ENCODE data around the gene KCNIP4.

Gene KCNIP4

DNA sequence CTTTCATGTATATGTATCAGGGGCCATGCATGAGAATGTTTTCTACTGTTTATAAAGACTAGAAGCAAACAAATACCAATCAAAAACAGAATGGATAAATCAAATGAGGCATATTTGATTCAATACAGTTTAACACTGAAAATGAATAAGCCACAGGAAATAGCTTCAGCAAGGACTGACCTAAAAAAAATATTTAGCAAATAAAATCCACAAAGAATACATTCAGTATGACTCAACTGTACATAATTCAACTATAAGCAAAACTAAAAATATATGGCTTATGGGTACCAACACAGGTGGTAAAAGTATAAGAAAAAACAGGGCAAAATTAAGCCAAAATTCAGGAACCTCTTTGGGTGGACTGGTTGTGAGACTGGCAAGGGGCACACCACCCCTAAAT is 112.9 kb downstream of the KCNIP4 start:
- no peak for DNase-seq

DNA sequence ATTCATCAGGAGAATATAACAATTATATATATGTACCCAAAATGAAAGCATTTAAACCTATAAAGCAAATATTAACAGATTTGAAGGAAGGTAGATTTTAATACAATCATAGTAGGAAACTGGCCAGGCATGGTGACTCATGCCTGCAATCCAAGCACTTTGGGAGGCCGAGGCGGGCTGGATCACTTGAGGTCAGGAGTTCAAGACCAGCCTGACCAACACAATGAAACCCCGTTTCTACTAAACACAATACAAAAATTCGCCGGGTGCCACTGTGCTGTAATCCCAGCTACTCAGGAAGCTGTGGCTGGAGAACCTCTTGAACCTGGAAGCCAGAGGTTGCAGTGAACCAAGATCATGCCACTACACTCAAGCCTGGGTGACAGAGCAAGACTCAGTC is 118.3 kb downstream of the KCNIP4 start:
- no peak for DNase-seq

DNA sequence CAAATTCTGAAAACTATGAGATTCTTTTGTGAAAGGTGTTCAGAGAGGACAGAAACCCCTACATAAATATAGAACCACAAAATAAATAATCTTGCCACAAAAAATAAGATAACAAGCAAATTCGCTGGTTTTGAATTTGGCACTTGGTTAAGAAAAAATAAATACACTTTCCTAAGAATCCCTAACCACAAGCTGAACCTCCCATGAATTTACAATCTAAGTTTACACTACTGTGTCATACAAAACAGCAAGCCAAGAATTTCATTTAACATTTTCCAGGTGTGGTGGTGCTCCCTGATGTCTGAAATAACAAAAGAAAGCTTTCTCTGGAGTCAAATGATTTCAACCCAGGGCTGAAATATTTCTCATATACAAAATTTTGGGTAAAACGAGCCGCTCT is 121.0 kb downstream of the KCNIP4 start:
- DNase-seq = no peak

DNA sequence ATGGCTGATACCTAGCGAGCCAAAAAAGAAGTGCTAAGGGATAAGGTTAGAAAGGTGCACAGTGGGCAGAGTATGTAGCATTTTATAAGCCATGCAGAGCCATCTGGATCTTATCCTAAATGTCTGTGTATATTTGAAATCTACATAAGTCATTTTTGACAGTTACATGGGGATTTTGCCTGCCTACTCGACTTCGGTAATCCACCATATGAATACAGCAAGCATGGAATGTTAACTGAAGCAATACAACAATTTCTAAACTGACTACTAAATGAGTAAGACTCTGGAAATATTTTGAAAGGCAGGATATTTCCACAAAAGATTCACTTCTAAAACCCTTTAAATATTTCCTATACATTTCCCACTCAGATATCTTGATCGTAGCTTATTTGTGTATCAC is 122.5 kb downstream of the KCNIP4 start:
- DNase-seq = no peak

DNA sequence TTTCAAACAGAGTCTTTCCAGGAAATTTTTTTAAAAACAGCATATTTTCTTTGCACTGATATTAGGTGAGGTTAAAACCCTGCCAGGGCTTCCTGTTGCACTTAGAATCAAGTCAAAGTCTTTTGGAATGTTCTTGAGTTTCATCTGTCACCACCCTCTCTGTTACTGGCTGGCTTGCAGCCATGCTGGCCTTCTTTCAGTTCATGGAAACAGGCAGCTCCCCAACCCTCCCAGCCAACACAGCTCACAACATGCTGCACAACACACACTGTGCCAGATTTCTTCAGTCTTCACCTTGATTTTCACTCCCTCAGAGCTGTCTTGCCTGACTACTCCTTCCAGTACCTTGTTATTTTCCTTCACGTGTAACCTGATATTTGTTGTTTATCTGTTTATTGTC is 129.5 kb downstream of the KCNIP4 start:
- DNase-seq = no peak

DNA sequence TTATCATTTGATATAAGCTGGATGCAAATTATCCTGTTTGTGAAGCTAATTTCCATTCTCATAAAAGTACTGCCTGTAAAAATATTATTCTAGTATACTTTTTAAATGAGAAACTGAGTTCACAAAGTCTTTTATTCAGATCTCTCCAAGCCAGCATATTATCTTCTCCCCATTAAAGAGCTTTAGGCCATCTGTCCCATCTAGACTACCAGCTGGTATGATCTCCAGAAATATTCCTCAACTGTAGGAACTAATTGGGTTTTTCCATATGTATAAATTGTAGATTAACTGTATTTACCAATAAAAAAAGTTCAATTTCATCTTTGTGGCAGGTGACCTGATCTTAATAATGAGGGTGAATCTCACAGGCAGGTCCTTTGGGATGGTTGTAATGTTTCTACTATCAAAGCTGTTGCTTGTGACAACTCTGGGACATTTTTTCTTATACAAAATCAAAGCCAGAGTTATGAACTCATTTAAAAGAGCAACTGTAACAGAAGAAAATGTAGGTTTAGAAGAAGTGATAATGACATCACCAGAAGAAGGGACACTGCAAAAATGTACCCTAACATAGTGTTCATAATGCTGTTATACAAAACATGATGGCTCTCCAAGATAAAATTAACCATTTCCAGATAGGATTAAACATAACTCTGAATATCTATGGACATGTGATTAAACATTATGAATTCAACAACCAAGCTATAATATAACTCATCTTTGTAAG is 132.8 kb downstream of the KCNIP4 start:
- DNase-seq = no peak

DNA sequence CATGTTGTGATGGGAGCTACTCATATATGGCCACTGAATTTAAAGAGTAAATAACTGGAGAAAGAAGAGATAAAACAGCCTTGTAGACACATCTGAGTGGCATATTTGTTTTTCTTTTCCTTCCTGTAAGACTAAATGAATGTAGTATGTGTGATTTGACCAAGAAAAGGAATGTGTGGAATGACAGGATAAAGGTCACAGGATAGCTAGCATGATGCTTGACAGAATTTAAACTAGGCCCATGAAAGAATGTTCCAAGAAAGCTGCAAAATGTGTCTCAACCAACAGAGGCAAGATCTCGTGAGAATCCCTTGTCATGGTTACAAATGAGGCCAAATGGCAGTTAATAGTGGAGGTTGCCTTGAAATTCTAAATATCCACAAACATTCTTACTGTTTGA is 137.0 kb downstream of the KCNIP4 start:
- no peak for DNase-seq

DNA sequence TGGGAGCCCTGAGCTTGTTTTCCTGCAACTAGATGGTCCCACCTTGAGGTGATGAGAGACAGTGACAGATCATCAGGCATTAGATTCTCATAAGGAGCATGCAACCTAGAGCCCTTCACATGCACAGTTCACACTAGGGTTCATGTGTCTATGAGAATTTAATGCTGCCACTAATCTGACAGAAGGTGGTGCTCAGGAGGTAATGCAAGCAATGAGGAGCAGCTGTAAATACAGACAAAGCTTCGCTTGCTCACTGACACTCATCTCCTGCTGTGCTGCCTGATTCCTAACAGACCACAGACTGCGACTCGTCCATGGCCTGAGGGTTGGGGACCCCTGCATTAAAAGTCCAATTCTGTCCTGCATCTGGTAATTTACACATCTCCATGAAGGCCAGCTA is 141.6 kb downstream of the KCNIP4 start:
- DNase-seq = no peak

DNA sequence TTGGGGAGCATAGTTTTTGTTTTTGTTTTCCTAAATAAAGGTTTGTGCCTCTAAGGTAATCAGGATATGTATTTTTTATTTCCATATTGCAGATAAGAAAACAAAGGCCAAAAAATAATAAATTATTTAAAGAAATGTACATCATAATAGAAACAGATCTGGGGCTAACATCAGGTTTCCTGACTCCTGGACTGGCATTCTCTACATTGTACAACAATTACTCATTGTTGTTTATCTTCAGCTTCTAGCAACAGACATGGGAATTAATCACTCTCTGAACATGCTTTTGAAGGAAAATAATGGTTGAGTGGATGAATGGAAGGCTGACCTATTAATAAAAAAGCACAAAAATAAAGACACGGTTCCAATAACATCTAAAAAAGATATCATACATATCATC is 146.2 kb downstream of the KCNIP4 start:
- DNase-seq = no peak

DNA sequence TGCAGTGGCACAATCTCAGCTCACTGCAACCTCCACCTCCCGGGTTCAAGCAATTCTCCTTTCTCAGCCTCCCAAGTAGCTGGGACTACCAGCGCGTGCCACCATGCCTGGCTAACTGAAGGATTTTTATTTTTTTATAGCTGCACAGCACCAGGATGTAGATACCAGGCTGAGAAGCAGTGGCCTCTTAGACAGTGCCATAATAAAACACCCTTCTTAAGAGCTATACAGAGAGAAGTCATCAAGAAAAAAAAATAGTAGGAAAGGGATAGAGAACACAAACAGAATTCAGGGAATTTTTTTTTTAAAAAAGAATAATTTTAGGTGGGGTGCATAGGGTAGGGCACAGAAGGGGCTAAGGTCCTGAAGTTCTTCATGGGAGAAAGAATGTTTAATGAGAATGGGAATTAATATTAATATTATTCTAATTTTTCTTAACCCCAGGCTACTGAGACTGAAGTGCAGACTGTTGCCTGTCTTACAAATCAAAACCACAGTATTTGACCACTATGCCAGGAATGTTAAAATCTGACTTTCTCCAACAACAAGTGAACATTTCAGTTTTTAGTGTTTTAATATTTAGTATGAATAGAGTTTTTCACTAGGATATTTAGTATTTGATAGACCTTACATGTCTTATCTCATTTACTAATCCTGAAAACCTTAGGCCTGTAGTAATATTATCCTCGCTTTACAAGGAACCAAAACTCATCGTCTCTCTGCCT is 146.7 kb downstream of the KCNIP4 start:
- DNase-seq = no peak

DNA sequence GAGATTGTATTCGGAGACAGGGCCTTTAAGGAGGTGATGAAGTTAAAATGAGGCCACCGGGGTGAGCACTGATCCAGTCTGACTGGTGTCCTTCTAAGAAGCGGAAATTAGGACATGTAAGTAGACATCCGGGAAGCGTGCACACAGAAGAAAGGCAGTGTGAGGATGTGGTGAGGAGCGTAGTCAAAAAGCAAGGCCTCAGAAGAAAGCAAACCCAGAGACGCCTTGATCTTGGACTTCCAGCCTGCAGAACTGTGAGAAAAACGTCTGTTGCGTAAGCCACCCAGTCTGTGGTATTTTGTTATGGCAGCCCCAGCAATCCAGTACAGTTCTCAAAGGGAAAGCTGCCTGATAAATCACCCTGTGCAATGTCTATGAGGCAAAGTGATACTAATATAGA is 153.5 kb downstream of the KCNIP4 start:
- no peak for DNase-seq

DNA sequence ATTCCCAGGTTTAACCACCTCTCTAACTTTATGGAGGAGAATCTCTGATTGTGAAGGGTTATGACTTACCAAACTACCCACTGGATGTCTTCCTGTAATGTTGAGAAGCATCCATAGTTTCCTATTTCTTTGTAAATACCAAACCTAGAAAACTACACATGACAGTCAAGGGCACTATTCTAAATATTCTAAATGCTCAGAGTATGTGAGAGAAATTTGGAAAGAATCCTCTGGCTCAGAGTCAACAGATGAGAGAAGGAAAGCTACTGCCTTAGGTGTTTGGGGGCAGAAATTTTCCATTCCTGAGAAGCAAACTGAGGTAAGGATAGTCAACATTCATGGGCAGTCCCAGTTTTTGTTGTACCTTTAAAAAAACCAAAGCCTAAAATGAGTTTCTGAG is 155.8 kb downstream of the KCNIP4 start:
- no peak for DNase-seq

DNA sequence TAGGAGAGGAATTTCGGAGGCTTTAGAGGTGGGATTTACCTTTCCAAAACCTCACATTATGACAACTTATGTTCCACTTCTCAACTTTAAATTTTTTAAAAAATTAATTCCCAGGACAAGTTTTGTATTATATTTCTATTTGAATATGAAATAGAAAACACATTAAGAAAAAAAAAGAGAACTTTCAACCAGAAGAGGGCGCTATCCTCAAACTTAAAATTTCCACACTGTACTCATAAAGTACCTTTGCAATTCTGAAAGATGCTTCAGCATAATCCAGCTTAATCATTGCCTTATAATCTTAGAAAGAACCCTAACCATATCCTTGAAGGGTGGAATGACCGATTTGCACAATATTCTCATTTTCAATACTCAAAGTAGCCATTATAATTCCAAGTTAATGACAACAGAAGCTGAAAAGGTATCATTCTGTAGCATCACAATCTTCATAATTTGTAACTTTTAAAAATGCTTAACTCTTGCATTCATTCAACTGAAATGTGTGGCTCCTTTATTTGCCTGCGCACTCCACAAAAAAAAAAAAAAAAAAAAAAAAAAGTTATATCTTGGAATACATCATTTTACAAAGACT is 158.0 kb downstream of the KCNIP4 start:
- DNase-seq = no peak

DNA sequence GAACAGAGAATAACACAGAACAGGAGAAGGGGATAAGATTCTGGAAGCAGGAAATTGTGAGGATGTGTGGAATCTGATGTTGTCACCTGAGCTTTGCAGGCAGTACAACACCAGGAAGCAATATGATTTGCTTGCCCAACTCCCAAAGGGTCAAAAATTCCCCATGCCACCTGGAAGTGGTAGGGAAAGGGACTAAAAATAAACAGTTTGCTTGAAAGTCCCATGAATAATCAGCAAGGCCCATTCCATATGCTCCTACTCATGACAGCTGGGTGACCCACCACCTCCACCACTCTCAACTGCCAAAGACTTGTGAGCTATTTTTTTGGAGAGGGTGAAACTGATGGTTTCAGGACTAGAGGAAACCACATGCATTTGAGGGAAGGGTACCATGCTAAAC is 168.4 kb downstream of the KCNIP4 start:
- DNase-seq = no peak

DNA sequence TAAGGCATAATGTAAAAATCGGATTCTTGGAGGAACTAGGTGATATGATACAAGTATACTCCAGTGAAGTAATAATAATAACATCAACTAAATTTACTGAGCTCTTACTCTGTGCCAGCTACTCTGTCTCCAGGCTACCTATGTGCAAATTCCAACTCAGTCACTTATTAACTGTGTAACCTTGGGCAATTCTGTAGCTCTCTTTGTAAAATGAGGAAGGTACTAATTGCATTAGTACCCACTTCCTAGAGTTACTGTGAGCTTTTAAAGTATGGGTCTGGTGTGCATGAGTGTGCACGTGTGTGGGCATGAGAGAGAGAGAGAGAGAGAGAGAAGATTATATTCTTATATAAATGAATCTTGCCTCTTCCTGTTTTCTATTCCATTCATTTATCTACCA is 169.9 kb downstream of the KCNIP4 start:
- no peak for DNase-seq

DNA sequence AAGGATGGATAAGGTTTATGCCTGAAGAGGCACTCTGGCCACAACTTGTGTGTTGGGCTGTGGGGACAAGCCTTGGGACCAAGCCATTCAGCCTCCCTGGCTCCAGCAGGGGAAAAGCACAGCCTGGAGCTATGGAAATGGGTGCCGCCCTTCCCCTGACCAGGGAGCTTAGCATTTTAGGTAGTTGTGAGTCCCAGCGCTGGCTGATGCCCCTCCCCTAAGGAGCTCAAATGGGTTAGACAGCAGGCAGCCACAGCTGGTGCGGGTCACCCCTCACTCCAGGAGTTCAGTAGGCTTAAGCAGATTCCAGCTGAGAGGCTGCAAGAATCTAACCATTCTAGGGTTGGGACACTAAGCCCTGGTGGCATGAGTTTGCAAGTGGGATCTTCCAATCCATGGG is 172.9 kb downstream of the KCNIP4 start:
- DNase-seq = no peak

DNA sequence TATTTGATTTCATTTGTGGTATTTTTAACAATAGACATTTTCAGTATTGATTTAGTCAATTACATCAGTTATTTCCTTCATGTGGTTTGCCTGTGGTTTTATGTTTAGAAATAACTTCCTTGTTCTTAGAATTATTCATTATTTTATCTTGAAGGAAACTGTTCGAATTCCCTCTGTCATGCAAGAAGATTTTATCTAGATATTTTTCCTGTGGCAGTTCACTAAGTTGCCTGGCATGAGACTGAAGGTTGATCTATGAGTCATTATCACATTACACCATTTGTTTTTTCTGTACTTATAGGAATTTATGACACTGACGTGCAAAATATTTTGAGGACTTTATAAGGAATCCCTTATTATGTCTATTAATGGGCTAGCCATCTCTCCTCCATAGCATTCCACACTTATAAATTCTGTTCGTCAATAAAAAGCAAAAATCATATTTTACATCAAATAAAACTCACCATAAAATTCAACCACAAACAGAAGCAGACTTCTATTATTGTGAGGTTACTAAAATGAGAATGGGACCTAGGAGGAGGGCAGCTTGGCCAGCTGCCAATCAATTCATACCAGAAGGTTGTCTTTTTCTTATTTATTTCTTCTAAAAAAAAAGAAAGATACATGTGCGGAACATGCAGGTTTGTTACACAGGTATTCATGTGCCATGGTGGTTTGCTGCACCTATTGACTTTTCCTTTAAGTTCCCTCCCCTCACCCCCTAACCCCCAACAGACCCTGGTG is 179.0 kb downstream of the KCNIP4 start:
- DNase-seq = no peak

DNA sequence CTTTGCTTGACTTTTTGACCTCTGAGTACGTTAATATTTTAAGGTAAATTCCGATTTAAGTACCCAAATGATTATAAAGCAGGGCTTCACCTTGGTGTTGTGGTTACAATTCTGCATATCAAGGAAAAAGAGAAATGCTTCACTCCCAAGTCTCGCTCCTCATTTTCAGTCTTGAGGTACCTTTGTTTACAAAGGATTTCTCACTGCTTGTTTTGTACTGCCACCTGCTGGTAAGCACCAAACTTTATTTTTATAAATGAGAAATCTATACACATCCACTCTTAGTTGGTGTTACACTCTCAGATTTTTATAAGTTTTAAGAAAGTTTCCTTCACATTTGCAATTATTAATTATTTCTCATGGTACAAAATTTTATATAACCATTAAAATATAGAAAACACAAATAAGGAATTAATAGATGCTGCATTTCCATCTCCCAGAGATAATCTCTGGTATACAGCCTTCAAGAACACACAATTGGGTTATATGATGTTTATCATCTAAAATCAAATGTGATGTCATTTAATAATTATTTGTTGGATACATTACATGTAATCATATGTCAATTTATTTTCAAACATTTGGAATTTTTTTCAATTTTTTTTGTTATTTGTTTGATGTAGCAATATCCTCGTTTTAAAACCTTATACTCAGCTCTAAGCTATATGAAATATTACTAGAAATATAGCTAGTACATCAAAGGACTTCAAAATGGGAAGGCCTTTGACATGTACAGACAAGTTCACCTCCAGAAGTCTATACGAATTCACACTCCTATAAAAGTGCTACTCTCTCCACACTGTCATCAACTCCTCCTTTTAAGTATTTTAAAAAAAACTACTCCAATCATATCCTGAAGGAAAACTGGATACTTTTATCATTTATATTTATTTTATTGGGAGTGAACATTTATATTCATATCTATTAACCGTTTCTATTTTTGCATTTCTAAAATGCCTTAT is 179.9 kb downstream of the KCNIP4 start:
- DNase-seq = no peak

DNA sequence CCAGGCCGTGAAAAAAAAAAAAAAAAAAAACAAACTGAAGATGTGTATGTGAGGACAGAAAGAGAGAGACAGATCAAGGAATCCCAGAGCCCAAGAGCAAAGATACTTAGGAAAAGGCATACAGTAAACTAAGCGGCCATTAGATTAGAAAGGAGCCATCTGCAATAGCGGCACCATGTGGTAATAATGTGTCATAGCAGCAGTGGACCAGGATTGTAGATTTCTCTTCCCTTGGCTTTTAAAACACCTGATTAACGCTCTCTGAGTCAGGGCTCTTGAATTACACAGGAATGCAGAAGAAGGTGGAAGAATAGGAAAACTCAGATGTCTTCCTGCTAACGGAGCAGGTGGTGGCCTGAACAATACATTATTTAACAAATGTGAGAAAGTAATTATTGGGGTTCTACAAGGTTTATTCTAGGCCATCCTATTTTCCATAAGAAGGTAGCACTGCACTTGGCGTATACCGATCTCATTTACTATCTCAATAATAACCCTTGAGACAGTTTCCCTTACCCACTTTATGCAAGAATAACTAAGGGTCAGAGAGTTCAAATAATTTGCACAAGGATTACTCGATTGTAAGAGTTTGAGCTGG is 182.7 kb downstream of the KCNIP4 start:
- no peak for DNase-seq

DNA sequence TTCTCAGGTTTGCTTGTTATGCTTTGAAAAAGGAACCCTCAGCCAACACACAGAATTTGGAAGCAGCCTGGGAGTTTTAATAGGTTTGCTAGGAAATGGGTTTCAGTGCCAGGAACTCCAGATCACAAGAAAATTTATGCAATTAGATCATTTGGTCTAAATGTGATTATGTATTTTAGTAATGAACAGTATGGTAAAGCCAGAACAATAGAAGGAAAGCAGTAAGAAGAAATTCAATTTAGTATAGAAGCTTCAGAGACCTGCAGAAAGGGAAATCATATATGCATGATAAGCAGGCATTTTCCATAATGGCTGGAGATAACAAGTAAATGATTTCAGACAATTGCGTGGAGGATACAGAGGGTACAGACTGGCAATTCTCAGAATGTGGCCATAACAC is 184.7 kb downstream of the KCNIP4 start:
- no peak for DNase-seq

DNA sequence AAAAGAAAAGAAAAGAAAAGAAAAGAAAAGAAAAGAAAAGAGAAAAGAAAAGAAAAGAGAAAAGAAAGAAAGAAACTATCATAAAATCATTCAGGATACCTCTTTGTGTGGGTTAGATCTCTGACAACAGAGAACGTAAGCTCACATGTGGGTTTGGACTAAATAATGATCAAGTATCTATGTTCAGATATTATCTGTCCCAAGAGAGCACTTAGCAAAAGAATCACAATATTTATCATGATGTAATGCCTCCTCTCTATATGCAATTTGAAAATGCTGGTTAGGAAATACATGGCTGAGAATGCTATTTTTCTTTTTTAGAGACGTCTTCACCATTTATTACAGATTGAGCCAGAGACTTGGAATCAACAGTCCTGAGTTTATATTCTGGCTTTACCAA is 191.3 kb downstream of the KCNIP4 start:
- no peak for DNase-seq
